NCI-H2029 (cell line): Measurements from ENCODE around the gene CKMT1A.

Experiments used
- DNase-seq: peaks from one replicate; lab custom pipeline; 2025; lab: John Stamatoyannopoulos, UW

CKMT1A gene

GRCh38 chr15:43748376-43748775 lies 54.7 kb downstream of the CKMT1A start:
- DNase-seq = no peak
